Measurements from ENCODE around the gene GPATCH8. TPM values are rescaled to one million over a fixed set of nuclear protein-coding genes. Genes with fewer than 3 reads are reported as not detected.
"Not testable (repeated sequence)": the region's sequence is repeated elsewhere in the genome, so short reads cannot be mapped to it uniquely, and the experiment has no call there.

GPATCH8 gene
- total and polyA plus RNA-seq, 9 of the 15 experiments (the other 6 are each of a cell fraction or from before 2014, with no cell fraction given), result 10.6 to 29.6 (median 13.2) TPM

DNA sequence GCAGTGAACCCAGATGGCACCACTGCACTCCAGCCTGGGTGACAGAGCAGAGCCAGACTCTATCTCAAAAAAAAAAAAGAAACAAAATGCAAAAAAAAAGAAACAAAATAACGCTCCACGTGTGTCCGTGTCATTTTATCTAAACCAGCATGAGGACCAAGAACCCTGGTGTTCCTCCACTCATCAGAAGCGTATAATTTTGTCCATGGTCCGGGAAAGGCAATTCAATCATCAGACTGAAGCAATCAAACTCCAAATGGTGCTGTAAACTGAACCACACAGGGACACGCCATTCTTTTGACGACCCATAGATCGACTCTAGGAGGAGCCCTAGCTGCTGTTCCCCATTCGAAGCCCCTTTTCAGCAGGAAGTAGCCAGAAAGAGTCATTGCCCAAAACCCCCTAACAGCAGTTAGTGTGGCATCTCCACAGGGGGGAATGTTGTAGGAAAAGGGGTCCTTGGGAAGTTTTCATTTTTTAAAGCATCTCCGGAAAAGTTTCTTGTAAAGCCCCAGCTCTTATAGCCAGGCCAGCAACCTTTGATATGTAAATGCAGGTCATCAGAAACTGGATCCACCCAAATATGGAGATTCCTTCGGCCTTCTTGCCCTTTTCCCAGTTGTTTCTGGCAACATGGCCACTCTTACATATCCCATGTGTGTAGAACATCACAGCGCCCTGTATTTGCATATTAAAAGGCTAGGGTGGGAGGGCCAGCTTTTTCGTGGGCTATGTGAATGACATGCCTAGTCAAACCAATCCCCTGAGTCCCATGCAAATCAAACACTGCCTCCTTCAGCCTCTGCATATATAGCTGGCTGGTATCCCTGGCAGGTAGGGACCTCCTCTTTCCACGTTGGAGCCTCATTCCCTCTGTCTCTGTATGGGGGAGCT lies 8.3 kb upstream of the GPATCH8 start (continued):
- TF ChIP-seq, protein P1, sequence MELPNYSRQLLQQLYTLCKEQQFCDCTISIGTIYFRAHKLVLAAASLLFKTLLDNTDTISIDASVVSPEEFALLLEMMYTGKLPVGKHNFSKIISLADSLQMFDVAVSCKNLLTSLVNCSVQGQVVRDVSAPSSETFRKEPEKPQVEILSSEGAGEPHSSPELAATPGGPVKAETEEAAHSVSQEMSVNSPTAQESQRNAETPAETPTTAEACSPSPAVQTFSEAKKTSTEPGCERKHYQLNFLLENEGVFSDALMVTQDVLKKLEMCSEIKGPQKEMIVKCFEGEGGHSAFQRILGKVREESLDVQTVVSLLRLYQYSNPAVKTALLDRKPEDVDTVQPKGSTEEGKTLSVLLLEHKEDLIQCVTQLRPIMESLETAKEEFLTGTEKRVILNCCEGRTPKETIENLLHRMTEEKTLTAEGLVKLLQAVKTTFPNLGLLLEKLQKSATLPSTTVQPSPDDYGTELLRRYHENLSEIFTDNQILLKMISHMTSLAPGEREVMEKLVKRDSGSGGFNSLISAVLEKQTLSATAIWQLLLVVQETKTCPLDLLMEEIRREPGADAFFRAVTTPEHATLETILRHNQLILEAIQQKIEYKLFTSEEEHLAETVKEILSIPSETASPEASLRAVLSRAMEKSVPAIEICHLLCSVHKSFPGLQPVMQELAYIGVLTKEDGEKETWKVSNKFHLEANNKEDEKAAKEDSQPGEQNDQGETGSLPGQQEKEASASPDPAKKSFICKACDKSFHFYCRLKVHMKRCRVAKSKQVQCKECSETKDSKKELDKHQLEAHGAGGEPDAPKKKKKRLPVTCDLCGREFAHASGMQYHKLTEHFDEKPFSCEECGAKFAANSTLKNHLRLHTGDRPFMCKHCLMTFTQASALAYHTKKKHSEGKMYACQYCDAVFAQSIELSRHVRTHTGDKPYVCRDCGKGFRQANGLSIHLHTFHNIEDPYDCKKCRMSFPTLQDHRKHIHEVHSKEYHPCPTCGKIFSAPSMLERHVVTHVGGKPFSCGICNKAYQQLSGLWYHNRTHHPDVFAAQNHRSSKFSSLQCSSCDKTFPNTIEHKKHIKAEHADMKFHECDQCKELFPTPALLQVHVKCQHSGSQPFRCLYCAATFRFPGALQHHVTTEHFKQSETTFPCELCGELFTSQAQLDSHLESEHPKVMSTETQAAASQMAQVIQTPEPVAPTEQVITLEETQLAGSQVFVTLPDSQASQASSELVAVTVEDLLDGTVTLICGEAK (IDR thresholded peaks at IDR 0.05), result peak; percentile 58
- TF ChIP-seq, protein P1 (CRISPR knock-in tag; IDR thresholded peaks at IDR 0.05), result not testable (repeated sequence)
- TF ChIP-seq, protein P2, sequence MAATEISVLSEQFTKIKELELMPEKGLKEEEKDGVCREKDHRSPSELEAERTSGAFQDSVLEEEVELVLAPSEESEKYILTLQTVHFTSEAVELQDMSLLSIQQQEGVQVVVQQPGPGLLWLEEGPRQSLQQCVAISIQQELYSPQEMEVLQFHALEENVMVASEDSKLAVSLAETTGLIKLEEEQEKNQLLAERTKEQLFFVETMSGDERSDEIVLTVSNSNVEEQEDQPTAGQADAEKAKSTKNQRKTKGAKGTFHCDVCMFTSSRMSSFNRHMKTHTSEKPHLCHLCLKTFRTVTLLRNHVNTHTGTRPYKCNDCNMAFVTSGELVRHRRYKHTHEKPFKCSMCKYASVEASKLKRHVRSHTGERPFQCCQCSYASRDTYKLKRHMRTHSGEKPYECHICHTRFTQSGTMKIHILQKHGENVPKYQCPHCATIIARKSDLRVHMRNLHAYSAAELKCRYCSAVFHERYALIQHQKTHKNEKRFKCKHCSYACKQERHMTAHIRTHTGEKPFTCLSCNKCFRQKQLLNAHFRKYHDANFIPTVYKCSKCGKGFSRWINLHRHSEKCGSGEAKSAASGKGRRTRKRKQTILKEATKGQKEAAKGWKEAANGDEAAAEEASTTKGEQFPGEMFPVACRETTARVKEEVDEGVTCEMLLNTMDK (IDR thresholded peaks at IDR 0.05; ENCODE audit: borderline replicate concordance, insufficient read depth, low read depth, low read length, poor library complexity, severe bottlenecking), result peak; percentile 40
- 0 out of 2 replicates have a peak, but pooled peaks have one; percentile 36 for TF ChIP-seq BACH1 (tag; IDR thresholded peaks at IDR 0.05)
- TF ChIP-seq ARNT (IDR thresholded peaks at IDR 0.05), result peak in 1 of 2 experiments; percentile 80; a peak in 3 of 4 replicates
- peak; percentile 66; the same call in 1 of the 2 replicates for TF ChIP-seq SMARCA5 (IDR thresholded peaks at IDR 0.05)
- peak in 1 of 2 experiments; percentile 53; a peak in 1 of 4 replicates for TF ChIP-seq HDAC1 (IDR thresholded peaks at IDR 0.05)
- TF ChIP-seq SMARCE1 (IDR thresholded peaks at IDR 0.05), result peak; percentile 11; the same call in 1 of the 2 replicates
- TF ChIP-seq YY1 (IDR thresholded peaks at IDR 0.05; ENCODE audit: borderline replicate concordance in 1 of 3, control insufficient read depth in 1 of 3, extremely low read depth in 1 of 3, insufficient read depth in 3 of 3, insufficient read length in 1 of 3, insufficient replicate concordance in 2 of 3, low read depth in 1 of 3, low read length in 2 of 3), result peak in 1 of 3 experiments; percentile 55
- 0 out of 2 replicates have a peak, but pooled peaks have one; percentile 24 for TF ChIP-seq HCFC1 (IDR thresholded peaks at IDR 0.05; ENCODE audit: low read depth, low read length)
- peak; percentile 9; the same call in 1 of the 2 replicates for TF ChIP-seq ZNF316 (IDR thresholded peaks at IDR 0.05)
- peak in 1 of 2 experiments; percentile 43; a peak in 1 of 3 replicates for TF ChIP-seq CBX3 (IDR thresholded peaks at IDR 0.05; ENCODE audit: borderline replicate concordance in 1 of 2, low read length in 2 of 2)
- 0 out of 2 replicates have a peak, but pooled peaks have one; percentile 66 for TF ChIP-seq DNMT1 (IDR thresholded peaks at IDR 0.05)

Data from K562 (cell line).